ENCODE results near the gene PRSS22. TPM values are rescaled to one million over a fixed set of nuclear protein-coding genes. Genes with fewer than 3 reads are reported as not detected.

Gene PRSS22
- total RNA-seq, 2 experiments from 2014 or later, result not detected

DNA sequence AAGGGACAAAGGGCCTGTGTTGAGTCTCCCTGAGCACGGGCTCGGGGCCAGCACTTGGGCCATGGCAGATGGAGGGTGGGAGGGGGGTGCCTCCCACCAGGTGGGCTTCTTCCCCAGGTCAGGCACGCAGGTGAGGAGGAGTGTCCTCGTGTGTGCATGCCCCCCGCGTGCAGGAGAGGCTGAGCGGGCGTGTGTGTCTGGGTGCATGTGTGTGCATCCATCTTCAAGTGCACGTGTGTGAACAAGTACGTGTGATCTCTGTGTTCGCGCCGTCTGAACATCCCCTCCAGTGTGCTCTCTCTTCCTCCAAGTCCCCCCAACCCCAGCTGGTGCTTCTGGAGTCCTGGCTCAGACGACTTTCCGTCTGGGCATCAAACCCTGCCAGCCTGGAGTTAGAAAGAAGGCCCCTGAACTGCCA is 30.6 kb downstream of the PRSS22 start:
- intact Hi-C loops (cut with micrococcal nuclease), result no loop called here
- Mint-ChIP-seq H3K27ac (no peak overlapping the region), H3K9me3 (no peaks in the 10 kb centered on the region), H3K4me3 (no peak overlapping the region), H3K4me1 (ENCODE audit: low read depth) (no peaks in the 10 kb centered on the region), H3K27me3 (peaks cover 4% of the 10 kb centered on the region), H3K36me3 (ENCODE audit: low read depth) (no peaks in the 10 kb centered on the region)
- ChIA-PET POLR2A (no interaction called here), CTCF (no interaction called here)
- DNase-seq (no peak), ATAC-seq (no peak)
- no peak for TF ChIP-seq CTCF (IDR thresholded peaks at IDR 0.05)

DNA sequence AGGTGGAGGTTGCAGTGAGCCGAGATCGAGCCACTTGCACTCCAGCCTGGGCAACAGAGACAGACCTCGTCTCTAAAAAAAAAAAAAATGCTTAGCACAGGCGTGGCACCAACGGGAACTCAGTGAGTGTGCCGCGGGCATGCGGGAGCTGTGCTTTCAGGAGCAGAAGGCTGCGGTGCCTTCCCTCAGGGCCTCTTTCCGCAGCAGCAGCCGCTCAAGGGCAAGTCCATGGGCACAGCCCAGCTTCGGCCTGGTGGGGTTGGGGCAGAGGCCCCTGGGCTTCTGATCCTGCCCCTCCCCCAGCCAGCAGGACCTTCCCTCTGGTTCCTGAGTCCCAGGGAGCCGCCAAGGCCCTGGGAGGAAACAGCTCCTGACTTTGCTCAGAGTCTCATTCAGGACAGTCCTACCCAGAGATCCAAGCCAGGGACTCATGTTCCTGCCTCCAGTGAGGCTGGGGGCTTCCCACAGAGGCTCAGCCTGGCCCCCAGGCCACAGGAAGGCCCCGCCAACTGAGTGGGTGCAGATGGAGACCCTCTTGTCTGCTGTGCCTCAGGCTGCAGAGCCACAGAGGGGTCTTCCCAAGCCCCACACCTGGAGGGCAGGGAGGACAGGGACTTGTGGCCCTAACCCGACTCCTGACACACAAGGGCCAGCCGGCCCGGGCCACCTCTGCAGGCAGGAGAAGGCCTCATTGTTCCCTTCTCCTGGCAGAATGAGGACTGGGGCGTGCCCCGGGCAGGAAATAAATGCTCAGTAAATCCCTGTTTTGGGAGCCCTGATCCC is 31.2 kb downstream of the PRSS22 start:
- intact Hi-C loops (cut with micrococcal nuclease), result no loop called here
- CTCF ChIA-PET, result interaction anchor here (1.1 kb wide), 1 partner anchor 12 kb away, joined by 3 read pairs; no protein-coding TSS in a partner anchor
- ATAC-seq (no peak), DNase-seq (no peak)
- Mint-ChIP-seq H3K27ac (no peak overlapping the region), H3K4me1 (ENCODE audit: low read depth) (no peaks in the 10 kb centered on the region), H3K9me3 (no peaks in the 10 kb centered on the region), H3K36me3 (ENCODE audit: low read depth) (no peaks in the 10 kb centered on the region), H3K27me3 (peaks cover 4% of the 10 kb centered on the region), H3K4me3 (no peak overlapping the region)
- POLR2A ChIA-PET, result no interaction called here
- TF ChIP-seq CTCF (IDR thresholded peaks at IDR 0.05), result no peak

- Mint-ChIP-seq H3K27ac (no peak overlapping the region), H3K4me1 (ENCODE audit: low read depth) (no peaks in the 10 kb centered on the region), H3K4me3 (no peak overlapping the region), H3K9me3 (no peaks in the 10 kb centered on the region), H3K27me3 (peaks cover 2% of the 10 kb centered on the region), H3K36me3 (ENCODE audit: low read depth) (no peaks in the 10 kb centered on the region)
- ChIA-PET POLR2A (no interaction called here), CTCF (interaction anchor here (1.1 kb wide), 1 partner anchor 13 kb away, joined by 3 read pairs; no protein-coding TSS in a partner anchor)
- intact Hi-C loops (cut with micrococcal nuclease), result no loop called here
- DNase-seq, result no peak
- TF ChIP-seq CTCF (IDR thresholded peaks at IDR 0.05), result no peak
- ATAC-seq, result no peak
Observed at GRCh38 chr16:2825906-2826305, 32.1 kb downstream of the PRSS22 start.

- no peaks in the 10 kb centered on the region for H3K27me3 Mint-ChIP-seq
- no peak for TF ChIP-seq CTCF (IDR thresholded peaks at IDR 0.05)
- ATAC-seq (no peak), DNase-seq (no peak)
- CTCF ChIA-PET, result no interaction called here
- H3K4me1 Mint-ChIP-seq (ENCODE audit: low read depth), result no peaks in the 10 kb centered on the region
- POLR2A ChIA-PET, result no interaction called here
- no peak overlapping the region for H3K4me3 Mint-ChIP-seq
- H3K27ac Mint-ChIP-seq, result no peak overlapping the region
- intact Hi-C loops (cut with micrococcal nuclease), result no loop called here
- H3K36me3 Mint-ChIP-seq (ENCODE audit: low read depth), result no peaks in the 10 kb centered on the region
- H3K9me3 Mint-ChIP-seq, result no peaks in the 10 kb centered on the region
Observed at GRCh38 chr16:2825049-2825742, 32.8 kb downstream of the PRSS22 start.

DNA sequence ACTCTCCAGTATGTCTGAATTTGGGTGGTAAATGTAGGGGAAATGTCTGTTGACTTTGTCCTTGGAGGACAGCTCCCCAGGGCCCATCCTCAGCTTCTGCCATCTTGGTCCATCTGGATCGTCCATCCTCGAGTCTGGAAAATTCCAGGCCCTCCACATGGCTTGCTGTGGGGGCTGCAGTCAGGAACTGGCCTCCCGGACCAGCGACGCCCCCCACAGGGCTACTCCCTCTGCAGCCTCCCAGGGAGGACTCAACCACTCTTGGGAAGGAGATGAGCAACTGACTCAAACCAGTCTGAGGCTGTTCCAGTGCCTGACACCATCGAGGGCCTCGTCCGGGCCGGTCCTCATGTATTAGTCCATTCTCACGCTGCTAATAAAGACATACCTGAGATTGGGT is 33.3 kb downstream of the PRSS22 start:
- Mint-ChIP-seq H3K4me1 (ENCODE audit: low read depth) (no peaks in the 10 kb centered on the region), H3K27me3 (no peaks in the 10 kb centered on the region), H3K27ac (no peak overlapping the region), H3K9me3 (no peaks in the 10 kb centered on the region), H3K36me3 (ENCODE audit: low read depth) (no peaks in the 10 kb centered on the region), H3K4me3 (no peak overlapping the region)
- intact Hi-C loops (cut with micrococcal nuclease), result no loop called here
- POLR2A ChIA-PET, result no interaction called here
- no peak for TF ChIP-seq CTCF (IDR thresholded peaks at IDR 0.05)
- CTCF ChIA-PET, result no interaction called here
- DNase-seq, result no peak
- no peak for ATAC-seq

All from activated CD8-positive, alpha-beta T cell treated with anti-CD3 and anti-CD28 coated beads for 36 hours (primary cell).